GM21447 (cell line): ENCODE measurements around the gene OPN1LW.
A peak's percentile ranks its signal among the peaks of the same experiment; 100 is the strongest.
"Not testable (repeated sequence)": the region's sequence is repeated elsewhere in the genome, so short reads cannot be mapped to it uniquely, and the experiment has no call there.

Experiments
- ATAC-seq: cut with Tn5 transposase; IDR thresholded peaks from one replicate; pipeline ENCODE4 v1.9.1; 2021; ENCODE audit not compliant: unreplicated experiment

OPN1LW gene

GRCh38 chrX:154144010-154144409, at the start of gene OPN1LW:
TSS of gene OPN1LW (plus strand) at chrX:154144243. CDS start at chrX:154144284, 41 bp downstream.
- ATAC-seq: not testable (repeated sequence)

DNA sequence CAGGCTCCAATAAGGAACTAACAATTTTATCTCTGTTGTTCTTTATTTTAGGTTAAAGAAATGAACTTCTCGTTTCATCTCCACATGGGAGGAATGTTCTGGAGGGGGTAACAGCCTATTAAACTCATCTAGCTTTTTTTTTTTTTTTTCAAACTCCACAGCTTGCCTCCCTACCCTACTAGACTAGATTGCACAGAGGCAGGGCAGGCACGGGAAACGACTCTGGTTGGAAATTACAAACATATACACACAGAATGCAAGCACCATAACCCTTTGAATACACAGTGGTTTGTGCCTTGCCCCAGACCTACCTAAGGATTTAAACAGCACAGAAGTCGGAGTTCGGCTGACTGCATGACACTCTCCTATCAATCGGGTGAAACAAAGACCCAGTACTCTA, 49.2 kb upstream of the OPN1LW start:
- no peak for ATAC-seq

GRCh38 chrX:154096140-154097002, 47.7 kb upstream of the OPN1LW start:
- no peak for ATAC-seq

DNA sequence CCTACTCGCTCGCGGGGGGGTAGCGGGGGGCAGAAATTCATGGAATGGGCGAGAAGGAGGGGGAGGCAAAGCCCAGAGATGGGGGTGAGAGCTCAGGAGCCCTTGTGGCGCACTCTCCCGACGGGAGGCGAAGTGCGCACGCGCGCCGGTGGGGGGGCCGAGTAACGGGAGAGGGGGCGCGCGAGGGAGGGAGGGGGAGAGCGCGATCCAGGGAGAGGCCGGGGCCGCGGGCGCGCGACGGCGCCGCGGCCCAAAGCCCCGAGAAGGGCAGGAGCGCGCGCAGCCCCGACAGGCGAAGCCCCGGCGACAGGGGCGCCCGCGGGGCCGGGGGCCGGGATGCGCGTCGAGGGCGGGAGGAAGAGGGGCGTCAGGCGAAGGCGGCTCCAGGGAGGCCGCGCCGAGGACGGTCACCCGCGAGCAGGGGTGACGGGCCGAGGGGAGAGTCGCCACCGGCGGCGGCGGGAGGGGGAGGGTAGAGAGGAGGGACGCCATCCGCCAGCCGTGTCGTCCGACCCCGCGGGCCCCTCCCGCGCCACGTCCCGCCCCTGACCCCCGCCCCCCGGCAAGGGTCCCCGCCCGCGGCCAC, 46.9 kb upstream of the OPN1LW start:
- ATAC-seq: peak; percentile 37

- ATAC-seq: peak; percentile 84
Measured at GRCh38 chrX:154097589-154098541, 46.2 kb upstream of the OPN1LW start, which contains the start of gene MECP2. TSS of gene MECP2 (minus strand) at chrX:154097717.

DNA sequence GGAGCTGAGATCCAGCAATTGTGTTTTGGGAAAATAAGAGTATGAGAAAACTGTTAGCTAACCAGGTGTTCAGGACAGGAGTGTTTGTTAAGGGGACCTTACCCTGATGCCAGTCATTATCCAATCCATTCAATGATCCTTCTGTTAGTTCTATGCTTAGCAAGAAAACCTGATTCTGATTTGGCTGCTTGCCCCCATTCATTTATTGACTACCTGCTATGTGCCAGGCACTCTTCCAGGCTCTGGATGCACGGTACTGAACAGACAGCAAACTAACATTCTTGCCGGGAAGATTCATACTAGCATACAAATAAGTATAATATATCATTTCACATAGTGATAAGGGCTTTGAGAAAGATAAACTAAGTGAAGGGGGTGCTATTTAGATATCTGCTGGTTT, 45.5 kb upstream of the OPN1LW start:
- no peak for ATAC-seq

DNA sequence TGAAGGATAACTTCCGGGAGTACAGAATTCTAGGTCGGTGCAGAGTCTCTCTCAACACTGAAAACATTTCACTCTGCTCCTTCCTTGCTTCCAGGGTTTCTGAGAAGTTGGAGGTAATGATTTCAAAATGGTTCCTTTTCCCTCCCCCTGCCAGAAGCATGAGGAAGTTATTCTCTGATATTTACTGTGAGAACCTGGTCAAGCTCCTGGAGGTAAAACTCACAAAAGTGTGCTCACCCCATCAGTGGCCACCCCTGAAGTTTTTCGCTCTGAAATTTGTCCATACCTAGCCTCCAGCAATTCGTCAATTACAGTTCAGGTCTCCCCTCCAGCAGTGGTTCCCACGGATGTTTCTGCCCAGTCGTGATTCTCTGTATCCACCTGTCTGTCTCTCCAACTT, 30.3 kb upstream of the OPN1LW start:
- no peak for ATAC-seq

GRCh38 chrX:154114652-154115051, 29.4 kb upstream of the OPN1LW start:
- ATAC-seq: no peak

GRCh38 chrX:154115071-154115470, 29.0 kb upstream of the OPN1LW start:
- ATAC-seq: no peak

DNA sequence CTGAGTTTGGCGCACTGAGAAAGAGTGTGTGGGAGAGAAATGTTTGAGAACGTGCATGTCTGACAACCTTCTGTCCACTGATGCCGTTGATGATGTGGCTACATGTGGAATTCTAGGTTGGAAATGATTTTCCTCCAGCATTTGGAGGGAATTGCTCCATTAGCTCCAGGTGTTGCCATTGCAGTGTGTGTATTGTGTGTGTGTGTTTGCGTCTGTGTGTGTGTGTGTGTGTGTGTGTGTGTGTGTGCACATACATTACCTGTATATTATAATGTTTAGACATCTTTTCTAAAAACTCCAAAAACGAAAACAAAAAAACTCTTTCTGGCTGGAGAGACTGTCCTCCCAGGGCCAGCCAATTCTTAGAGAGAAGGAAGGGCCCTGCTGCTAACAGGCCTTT, 28.3 kb upstream of the OPN1LW start:
- no peak for ATAC-seq

- no peak for ATAC-seq
Measured at GRCh38 chrX:154116426-154117211, 27.4 kb upstream of the OPN1LW start.

GRCh38 chrX:154117566-154117965, 26.5 kb upstream of the OPN1LW start:
- no peak for ATAC-seq

GRCh38 chrX:154120567-154120966, 23.5 kb upstream of the OPN1LW start:
- no peak for ATAC-seq

DNA sequence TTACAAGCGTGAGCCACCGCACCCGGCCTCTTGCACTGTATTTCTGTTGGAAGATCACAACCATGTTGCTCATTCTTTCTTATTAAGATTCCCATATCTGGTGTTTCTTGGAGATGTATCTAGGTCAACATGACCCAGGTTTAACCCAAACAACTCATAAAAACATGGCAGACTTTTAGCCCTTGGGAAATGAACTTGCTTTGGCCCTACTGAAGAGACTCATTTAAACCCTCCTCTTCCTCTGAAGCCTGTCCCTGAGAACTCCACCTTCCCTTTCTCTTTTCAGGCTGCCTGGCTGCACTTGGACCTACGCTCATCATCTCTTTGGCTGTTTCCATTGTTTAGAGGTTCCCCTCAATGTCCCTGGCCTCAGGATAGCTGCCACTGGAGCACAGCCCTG, 22.8 kb upstream of the OPN1LW start:
- ATAC-seq: no peak

GRCh38 chrX:154121961-154122360, 22.1 kb upstream of the OPN1LW start:
- ATAC-seq: no peak

DNA sequence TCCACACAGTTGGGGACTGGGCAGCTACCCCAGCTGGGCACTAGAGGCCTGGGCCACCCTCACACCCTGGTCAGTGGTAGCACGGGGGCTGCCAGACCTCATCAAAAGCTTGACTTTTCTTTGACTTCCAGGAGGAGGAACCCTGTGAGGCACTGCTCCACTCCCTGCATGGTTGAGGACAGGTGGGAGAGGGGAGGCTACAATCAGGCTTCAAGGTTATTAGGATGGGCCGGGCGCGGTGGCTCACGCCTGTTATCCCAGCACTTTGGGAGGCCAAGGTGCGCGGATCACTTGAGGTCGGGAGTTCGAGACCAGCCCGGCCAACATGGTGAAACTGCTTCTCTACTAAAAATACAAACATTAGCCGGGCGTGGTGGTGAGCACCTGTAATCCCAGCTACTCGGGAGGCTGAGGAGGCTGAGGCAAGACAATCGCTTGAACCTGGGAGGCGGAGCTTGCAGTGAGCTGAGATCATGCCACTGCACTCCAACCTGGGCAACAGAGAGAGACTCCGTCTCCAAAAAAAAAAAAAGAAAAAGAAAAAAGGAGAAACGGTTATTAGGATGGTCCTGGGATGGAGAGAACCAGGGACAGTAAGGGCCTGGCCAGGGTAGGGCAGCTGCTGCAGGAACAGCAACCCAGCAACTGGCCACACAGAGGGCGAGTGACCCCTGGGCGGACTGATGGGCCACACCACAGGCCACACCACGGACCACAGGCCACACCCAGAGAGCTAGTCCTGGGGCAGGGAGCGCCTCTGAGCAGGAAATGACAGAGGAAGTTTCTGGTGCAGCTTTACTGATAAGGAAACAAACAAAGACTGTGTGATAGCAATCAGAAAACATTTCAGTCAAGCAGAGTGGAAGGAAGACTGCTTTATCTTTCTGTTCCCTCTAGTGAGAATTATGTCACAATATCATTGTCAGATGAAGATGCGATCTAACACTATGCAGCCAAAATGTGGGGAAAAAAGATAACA, 20.5 kb upstream of the OPN1LW start:
- no peak for ATAC-seq

GRCh38 chrX:154125391-154126040, 18.5 kb upstream of the OPN1LW start:
- no peak for ATAC-seq

DNA sequence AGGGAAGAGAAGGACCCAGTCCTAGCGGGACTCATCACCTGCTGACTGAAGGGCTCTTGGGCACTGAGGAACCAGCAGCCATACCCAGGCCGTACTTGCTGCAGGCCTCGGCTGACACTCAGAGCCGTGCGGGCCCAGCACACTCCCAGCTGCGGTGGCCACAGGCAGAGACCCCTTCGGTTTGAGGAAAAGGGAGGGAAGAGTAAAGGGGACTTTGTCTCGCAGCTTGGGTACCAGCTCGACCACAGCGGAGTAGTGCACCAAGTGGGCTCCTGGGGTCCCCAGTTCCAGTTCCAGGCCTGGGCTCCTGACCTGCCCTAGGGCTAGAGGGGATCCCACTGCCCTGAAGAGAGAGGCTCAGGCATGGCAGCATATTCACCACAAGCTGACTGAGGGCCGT, 17.9 kb upstream of the OPN1LW start:
- ATAC-seq: no peak

DNA sequence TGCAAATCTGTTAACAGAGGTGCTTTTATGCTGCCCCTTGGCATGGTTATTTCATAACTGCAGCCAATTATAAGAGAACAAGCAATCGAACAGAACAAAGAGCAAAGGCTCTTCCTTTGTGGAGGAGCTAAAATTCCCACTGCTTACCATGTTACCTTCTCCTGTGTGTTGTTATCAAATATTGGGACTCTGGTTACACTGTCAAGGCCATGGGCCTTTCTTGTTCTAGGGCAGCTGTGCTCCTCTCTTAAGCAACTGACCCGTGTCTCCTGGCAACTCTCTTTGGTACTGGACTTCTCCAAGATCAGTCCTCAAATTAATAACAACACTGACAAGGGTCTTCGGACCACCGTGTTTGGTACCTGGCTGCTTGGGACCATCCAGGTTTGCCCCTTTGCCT, 12.1 kb upstream of the OPN1LW start:
- ATAC-seq: no peak
